Stimulated activated naive B cell treated with anti-CD40 and anti-IgM and Interleukin-4, amounts not matched to agents 10 μg/mL and 1 μg/mL and 100 μg/mL, for 72 hours (primary cell): ENCODE results near the gene CDK8.
"Not testable (repeated sequence)": the region's sequence is repeated elsewhere in the genome, so short reads cannot be mapped to it uniquely, and the experiment has no call there.

Source experiments
- ATAC-seq, 2 donors: fragments of 150-1000 bp; cut with Tn5 transposase; replicated peaks; 2 replicates each; pipeline ENCODE4 v1.10.0; 2021; ENCODE audit warnings: moderate library complexity in 1 of 2
- DNase-seq: peaks from one replicate; pipeline ENCODE4 v3.0.0; 2021
- H3K27ac Mint-ChIP-seq: one replicate; pipeline ENCODE4 v1.8.0; 2022; ENCODE audit warnings: mild to moderate bottlenecking, mixed read lengths
- H3K27me3 Mint-ChIP-seq, 2 donors: one replicate each; pipeline ENCODE4 v1.8.0; 2022; ENCODE audit warnings: mixed read lengths in 2 of 2
- H3K36me3 Mint-ChIP-seq, 2 donors: one replicate each; pipeline ENCODE4 v1.8.0; 2022; ENCODE audit warnings: mixed read lengths in 2 of 2, mild to moderate bottlenecking in 1 of 2
- H3K4me1 Mint-ChIP-seq, 2 donors: one replicate each; pipeline ENCODE4 v1.8.0; 2022; ENCODE audit warnings: mixed read lengths in 2 of 2, mild to moderate bottlenecking in 1 of 2
- H3K4me3 Mint-ChIP-seq, 2 donors: one replicate each; pipeline ENCODE4 v1.8.0; 2022; ENCODE audit warnings: mild to moderate bottlenecking in 2 of 2, mixed read lengths in 2 of 2, moderate library complexity in 1 of 2
- H3K9me3 Mint-ChIP-seq, 2 donors: one replicate each; pipeline ENCODE4 v1.8.0; 2022; ENCODE audit warnings: mixed read lengths in 2 of 2, mild to moderate bottlenecking in 1 of 2

Gene CDK8

GRCh38 chr13:26229080-26229615, 24.8 kb upstream of the CDK8 start:
- Mint-ChIP-seq H3K27ac (no peak overlapping the region), H3K27me3 (peaks cover 4 to 23% of the 10 kb centered on the region in 2 donors), H3K36me3 (no peaks in the 10 kb centered on the region), H3K4me3 (no peak overlapping the region), H3K9me3 (no peaks in the 10 kb centered on the region), H3K4me1 (no peaks in the 10 kb centered on the region)
- ATAC-seq (no peak), DNase-seq (no peak)

- no peak overlapping the region for H3K4me3 Mint-ChIP-seq
- no peak for DNase-seq
- no peaks in the 10 kb centered on the region for H3K4me1 Mint-ChIP-seq
- no peak for ATAC-seq
- H3K9me3 Mint-ChIP-seq = no peaks in the 10 kb centered on the region
- H3K27ac Mint-ChIP-seq = no peak overlapping the region
- peaks cover 9 to 23% of the 10 kb centered on the region in 2 donors for H3K27me3 Mint-ChIP-seq
- H3K36me3 Mint-ChIP-seq = no peaks in the 10 kb centered on the region
These were observed 23.2 kb upstream of the CDK8 start for GRCh38 chr13:26230703-26231102.

- no peak for ATAC-seq
- H3K27ac Mint-ChIP-seq = no peak overlapping the region
These were observed 17.6 kb upstream of the CDK8 start for GRCh38 chr13:26236296-26236695.

GRCh38 chr13:26246154-26246553, 7.8 kb upstream of the CDK8 start:
- no peaks in the 10 kb centered on the region for H3K36me3 Mint-ChIP-seq

More at GRCh38 chr13:26236296-26236695, 17.6 kb upstream of the CDK8 start:
- Mint-ChIP-seq H3K27me3 (peaks cover 16 to 29% of the 10 kb centered on the region in 2 donors), H3K4me1 (no peaks in the 10 kb centered on the region), H3K9me3 (no peaks in the 10 kb centered on the region), H3K36me3 (no peaks in the 10 kb centered on the region), H3K4me3 (no peak overlapping the region)
- DNase-seq = no peak

GRCh38 chr13:26247011-26247410, 6.9 kb upstream of the CDK8 start:
- no peak overlapping the region for H3K4me3 Mint-ChIP-seq
- H3K36me3 Mint-ChIP-seq = no peaks in the 10 kb centered on the region
- no peaks in the 10 kb centered on the region for H3K9me3 Mint-ChIP-seq
- peaks cover 0 to 4% of the 10 kb centered on the region in 2 donors for H3K27me3 Mint-ChIP-seq
- H3K4me1 Mint-ChIP-seq = no peaks in the 10 kb centered on the region
- DNase-seq (no peak), ATAC-seq (no peak)
- H3K27ac Mint-ChIP-seq = no peak overlapping the region

More at GRCh38 chr13:26246154-26246553, 7.8 kb upstream of the CDK8 start:
- ATAC-seq (no peak), DNase-seq (no peak)
- no peaks in the 10 kb centered on the region for H3K9me3 Mint-ChIP-seq
- no peak overlapping the region for H3K4me3 Mint-ChIP-seq
- H3K4me1 Mint-ChIP-seq = no peaks in the 10 kb centered on the region
- peaks cover 4 to 5% of the 10 kb centered on the region in 2 donors for H3K27me3 Mint-ChIP-seq
- no peak overlapping the region for H3K27ac Mint-ChIP-seq

GRCh38 chr13:26247608-26248007, 6.3 kb upstream of the CDK8 start:
- no peak for DNase-seq
- H3K4me1 Mint-ChIP-seq = no peaks in the 10 kb centered on the region
- H3K4me3 Mint-ChIP-seq = no peak overlapping the region
- ATAC-seq = no peak
- no peak overlapping the region for H3K27ac Mint-ChIP-seq
- no peaks in the 10 kb centered on the region for H3K27me3 Mint-ChIP-seq
- H3K36me3 Mint-ChIP-seq = no peaks in the 10 kb centered on the region
- no peaks in the 10 kb centered on the region for H3K9me3 Mint-ChIP-seq

- H3K4me3 Mint-ChIP-seq = no peak overlapping the region
- H3K9me3 Mint-ChIP-seq = no peaks in the 10 kb centered on the region
- no peaks in the 10 kb centered on the region for H3K27me3 Mint-ChIP-seq
- H3K27ac Mint-ChIP-seq = no peak overlapping the region
- ATAC-seq (no peak), DNase-seq (no peak)
- H3K36me3 Mint-ChIP-seq = no peaks in the 10 kb centered on the region
- peaks cover 2 to 5% of the 10 kb centered on the region in 2 donors for H3K4me1 Mint-ChIP-seq
These were observed 4.4 kb upstream of the CDK8 start for GRCh38 chr13:26249551-26249950.

- H3K36me3 Mint-ChIP-seq, H3K27ac Mint-ChIP-seq, H3K9me3 Mint-ChIP-seq, H3K4me3 Mint-ChIP-seq, H3K27me3 Mint-ChIP-seq, ATAC-seq, DNase-seq: not testable (repeated sequence)
- peaks cover 2 to 21% of the 10 kb centered on the region in 2 donors for H3K4me1 Mint-ChIP-seq
These were observed 1.9 kb upstream of the CDK8 start for GRCh38 chr13:26252006-26252405.

- H3K36me3 Mint-ChIP-seq = no peaks in the 10 kb centered on the region
- DNase-seq (no peak), ATAC-seq (no peak)
- no peaks in the 10 kb centered on the region for H3K27me3 Mint-ChIP-seq
- H3K4me1 Mint-ChIP-seq = peaks cover 7 to 21% of the 10 kb centered on the region in 2 donors
- no peaks in the 10 kb centered on the region for H3K9me3 Mint-ChIP-seq
- H3K27ac Mint-ChIP-seq = peak overlapping the region; percentile 88
- peak overlapping the region; percentile 84 to 89 for H3K4me3 Mint-ChIP-seq
These were observed 605 bp upstream of the CDK8 start for GRCh38 chr13:26253262-26253786.

- Mint-ChIP-seq H3K36me3 (no peaks in the 10 kb centered on the region), H3K9me3 (no peaks in the 10 kb centered on the region), H3K4me1 (peaks cover 8 to 24% of the 10 kb centered on the region in 2 donors), H3K4me3 (peak overlapping the region; percentile 84 to 89), H3K27me3 (no peaks in the 10 kb centered on the region), H3K27ac (peak overlapping the region; percentile 82)
- ATAC-seq (peak; percentile 39 to 42), DNase-seq (peak; percentile 33)
These were observed 718 bp downstream of the CDK8 start for GRCh38 chr13:26254583-26255111.

GRCh38 chr13:26255115-26255514, 1.2 kb downstream of the CDK8 start:
- H3K36me3 Mint-ChIP-seq = no peaks in the 10 kb centered on the region
- no peaks in the 10 kb centered on the region for H3K9me3 Mint-ChIP-seq
- no peak for DNase-seq

GRCh38 chr13:26255691-26256277, 1.9 kb downstream of the CDK8 start:
- Mint-ChIP-seq H3K9me3 (no peaks in the 10 kb centered on the region), H3K4me1 (peaks cover 10 to 26% of the 10 kb centered on the region in 2 donors), H3K36me3 (no peaks in the 10 kb centered on the region), H3K27ac (no peak overlapping the region), H3K27me3 (no peaks in the 10 kb centered on the region), H3K4me3 (peak overlapping the region; percentile 47 to 89)
- no peak for DNase-seq
- no peak for ATAC-seq

More at GRCh38 chr13:26255115-26255514, 1.2 kb downstream of the CDK8 start:
- no peak for ATAC-seq
- Mint-ChIP-seq H3K27ac (peak overlapping the region; percentile 82), H3K4me1 (peaks cover 8 to 26% of the 10 kb centered on the region in 2 donors), H3K4me3 (peak overlapping the region; percentile 84 to 89), H3K27me3 (no peaks in the 10 kb centered on the region)

GRCh38 chr13:26257049-26257448, 3.1 kb downstream of the CDK8 start:
- Mint-ChIP-seq H3K9me3 (no peaks in the 10 kb centered on the region), H3K27me3 (no peaks in the 10 kb centered on the region), H3K36me3 (peaks cover 0 to under 1% of the 10 kb centered on the region in 2 donors), H3K27ac (no peak overlapping the region), H3K4me3 (no peak overlapping the region), H3K4me1 (peaks cover 10 to 26% of the 10 kb centered on the region in 2 donors)
- DNase-seq (no peak), ATAC-seq (no peak)

GRCh38 chr13:26259634-26260033, 5.7 kb downstream of the CDK8 start:
- Mint-ChIP-seq H3K27me3 (no peaks in the 10 kb centered on the region), H3K4me1 (peaks cover 12 to 22% of the 10 kb centered on the region in 2 donors), H3K9me3 (peaks cover 0 to 1% of the 10 kb centered on the region in 2 donors), H3K4me3 (no peak overlapping the region), H3K27ac (no peak overlapping the region), H3K36me3 (peaks cover 2 to 5% of the 10 kb centered on the region in 2 donors)
- DNase-seq (no peak), ATAC-seq (no peak)

- peaks cover 0 to 2% of the 10 kb centered on the region in 2 donors for H3K9me3 Mint-ChIP-seq
- peaks cover 24 to 27% of the 10 kb centered on the region in 2 donors for H3K4me1 Mint-ChIP-seq
- peaks cover 2 to 7% of the 10 kb centered on the region in 2 donors for H3K36me3 Mint-ChIP-seq
- no peak overlapping the region for H3K27ac Mint-ChIP-seq
- DNase-seq (no peak), ATAC-seq (no peak)
- H3K27me3 Mint-ChIP-seq = no peaks in the 10 kb centered on the region
- H3K4me3 Mint-ChIP-seq = no peak overlapping the region
These were observed 8.2 kb downstream of the CDK8 start for GRCh38 chr13:26262156-26262555.
